Gastrocnemius medialis (tissue), 4 donors: ENCODE data around the gene DENND1A.

Source experiments
- POLR2A ChIP-seq, 2 donors: fragments of 450-650 bp; IDR thresholded peaks; one replicate each; pipeline ENCODE4 v1.6.1; 2017; ENCODE audit warnings: antibody characterized with exemption in 2 of 2, mild to moderate bottlenecking in 2 of 2, moderate library complexity in 2 of 2
- TF ChIP-seq, protein P1 (sequence below), 5 experiments: fragments of 450-650 bp in 3 of 5; fragments of 200-600 bp in 2 of 5; sonication (generic) in 2 of 5; IDR thresholded peaks in 4 of 5; conservative IDR thresholded peaks in 1 of 5; 1 replicate in 4 of 5; 2 replicates in 1 of 5; pipeline ENCODE4 v1.5.1; 2016 to 2019; ENCODE audit warnings: antibody characterized with exemption in 5 of 5, mild to moderate bottlenecking in 3 of 5, moderate library complexity in 3 of 5

- TF ChIP-seq, protein P1, sequence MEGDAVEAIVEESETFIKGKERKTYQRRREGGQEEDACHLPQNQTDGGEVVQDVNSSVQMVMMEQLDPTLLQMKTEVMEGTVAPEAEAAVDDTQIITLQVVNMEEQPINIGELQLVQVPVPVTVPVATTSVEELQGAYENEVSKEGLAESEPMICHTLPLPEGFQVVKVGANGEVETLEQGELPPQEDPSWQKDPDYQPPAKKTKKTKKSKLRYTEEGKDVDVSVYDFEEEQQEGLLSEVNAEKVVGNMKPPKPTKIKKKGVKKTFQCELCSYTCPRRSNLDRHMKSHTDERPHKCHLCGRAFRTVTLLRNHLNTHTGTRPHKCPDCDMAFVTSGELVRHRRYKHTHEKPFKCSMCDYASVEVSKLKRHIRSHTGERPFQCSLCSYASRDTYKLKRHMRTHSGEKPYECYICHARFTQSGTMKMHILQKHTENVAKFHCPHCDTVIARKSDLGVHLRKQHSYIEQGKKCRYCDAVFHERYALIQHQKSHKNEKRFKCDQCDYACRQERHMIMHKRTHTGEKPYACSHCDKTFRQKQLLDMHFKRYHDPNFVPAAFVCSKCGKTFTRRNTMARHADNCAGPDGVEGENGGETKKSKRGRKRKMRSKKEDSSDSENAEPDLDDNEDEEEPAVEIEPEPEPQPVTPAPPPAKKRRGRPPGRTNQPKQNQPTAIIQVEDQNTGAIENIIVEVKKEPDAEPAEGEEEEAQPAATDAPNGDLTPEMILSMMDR (IDR thresholded peaks at IDR 0.05 in 4 of 5, conservative IDR thresholded peaks at IDR 0.05 in 1 of 5): no peak
- no peak for TF ChIP-seq POLR2A (IDR thresholded peaks at IDR 0.05)
Observed at GRCh38 chr9:123422635-123423310, 507.2 kb downstream of the DENND1A start.
